ENCODE measurements around the gene MACROD1.

Gene MACROD1

DNA sequence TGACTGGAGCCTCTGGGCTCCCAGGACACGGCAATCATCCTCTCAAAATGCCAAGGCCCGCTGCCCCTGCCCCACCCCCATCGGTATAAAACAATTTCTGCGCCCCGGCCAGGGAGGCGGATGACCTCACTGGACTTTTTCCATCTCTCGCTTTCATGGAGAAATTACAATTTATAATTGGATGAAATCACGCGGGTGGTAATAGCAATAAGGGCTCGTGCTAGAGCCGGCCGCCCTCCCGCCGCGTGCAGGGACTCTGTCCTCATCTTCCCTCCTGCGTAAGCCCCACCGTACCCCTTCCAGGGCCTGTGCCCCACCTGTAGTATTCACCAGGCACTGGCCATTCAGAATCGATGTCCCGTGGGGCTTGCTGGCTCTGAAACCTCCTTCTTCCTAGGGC is 64.5 kb downstream of the MACROD1 start:
- DNase-seq (ENCODE audit: low spot score) = no peak
- TF ChIP-seq, protein P1, sequence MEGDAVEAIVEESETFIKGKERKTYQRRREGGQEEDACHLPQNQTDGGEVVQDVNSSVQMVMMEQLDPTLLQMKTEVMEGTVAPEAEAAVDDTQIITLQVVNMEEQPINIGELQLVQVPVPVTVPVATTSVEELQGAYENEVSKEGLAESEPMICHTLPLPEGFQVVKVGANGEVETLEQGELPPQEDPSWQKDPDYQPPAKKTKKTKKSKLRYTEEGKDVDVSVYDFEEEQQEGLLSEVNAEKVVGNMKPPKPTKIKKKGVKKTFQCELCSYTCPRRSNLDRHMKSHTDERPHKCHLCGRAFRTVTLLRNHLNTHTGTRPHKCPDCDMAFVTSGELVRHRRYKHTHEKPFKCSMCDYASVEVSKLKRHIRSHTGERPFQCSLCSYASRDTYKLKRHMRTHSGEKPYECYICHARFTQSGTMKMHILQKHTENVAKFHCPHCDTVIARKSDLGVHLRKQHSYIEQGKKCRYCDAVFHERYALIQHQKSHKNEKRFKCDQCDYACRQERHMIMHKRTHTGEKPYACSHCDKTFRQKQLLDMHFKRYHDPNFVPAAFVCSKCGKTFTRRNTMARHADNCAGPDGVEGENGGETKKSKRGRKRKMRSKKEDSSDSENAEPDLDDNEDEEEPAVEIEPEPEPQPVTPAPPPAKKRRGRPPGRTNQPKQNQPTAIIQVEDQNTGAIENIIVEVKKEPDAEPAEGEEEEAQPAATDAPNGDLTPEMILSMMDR (IDR thresholded peaks at IDR 0.05; ENCODE audit: extremely low read depth, insufficient read depth, missing control alignments) = no peak
- in situ Hi-C loops (cut with MboI; ENCODE audit: low pct_unique_long_range_greater_than_20kb, low sequenced_read_pairs, unreplicated experiment) = no loop called here

DNA sequence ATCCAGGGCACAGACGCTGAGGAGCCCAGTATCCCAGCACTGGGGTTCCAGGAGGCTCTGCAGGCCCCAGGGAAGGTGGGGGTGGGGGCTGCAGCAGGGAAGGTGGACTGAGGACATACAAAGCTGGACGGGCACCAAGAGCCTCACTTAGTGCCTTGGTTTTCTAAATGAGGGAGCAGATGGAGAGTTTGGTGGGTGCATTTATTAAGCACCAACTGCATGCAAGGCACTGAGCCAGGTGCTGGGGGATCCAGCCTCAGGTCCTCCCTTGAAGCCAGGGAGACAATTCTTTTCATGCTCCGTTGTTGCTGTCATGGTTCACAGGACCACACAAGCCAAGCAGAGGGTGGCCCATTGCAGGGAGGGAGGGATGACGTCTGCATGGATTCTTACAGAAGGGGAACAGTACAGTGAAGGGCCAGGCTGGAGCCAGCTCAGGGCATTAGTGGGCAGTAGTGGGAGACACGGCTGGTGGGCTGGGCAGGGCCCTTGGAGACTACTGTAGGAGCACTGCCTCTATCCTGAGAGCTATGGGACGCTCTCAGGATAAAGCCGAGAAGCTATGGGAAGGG is 65.0 kb downstream of the MACROD1 start:
- no peak for DNase-seq (ENCODE audit: low spot score)
- TF ChIP-seq, protein P1 (IDR thresholded peaks at IDR 0.05; ENCODE audit: extremely low read depth, insufficient read depth, missing control alignments) = no peak
- in situ Hi-C loops (cut with MboI; ENCODE audit: low pct_unique_long_range_greater_than_20kb, low sequenced_read_pairs, unreplicated experiment) = no loop called here

DNA sequence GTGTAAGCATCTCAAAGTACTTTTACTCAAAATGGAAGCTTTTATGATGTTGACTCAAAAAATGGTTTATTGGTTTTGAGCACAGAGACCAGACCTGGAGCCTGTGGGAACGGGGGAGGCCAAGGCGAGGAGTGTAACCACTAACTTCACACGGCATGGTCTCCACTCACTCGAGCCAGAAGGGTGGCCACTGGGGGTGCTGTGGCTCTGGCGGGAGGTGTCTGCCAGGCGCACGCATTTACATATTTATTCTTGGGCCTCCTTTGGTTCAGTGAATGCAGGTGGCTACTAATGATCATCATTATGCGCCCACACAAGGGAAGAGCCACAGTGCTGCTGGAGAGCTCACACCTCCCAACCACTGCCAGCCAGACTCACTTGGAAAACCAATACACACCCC is 65.6 kb downstream of the MACROD1 start:
- TF ChIP-seq, protein P1 (IDR thresholded peaks at IDR 0.05; ENCODE audit: extremely low read depth, insufficient read depth, missing control alignments) = peak; percentile 57
- DNase-seq (ENCODE audit: low spot score) = peak; percentile 82
- in situ Hi-C loops (cut with MboI; ENCODE audit: low pct_unique_long_range_greater_than_20kb, low sequenced_read_pairs, unreplicated experiment) = no loop called here

DNA sequence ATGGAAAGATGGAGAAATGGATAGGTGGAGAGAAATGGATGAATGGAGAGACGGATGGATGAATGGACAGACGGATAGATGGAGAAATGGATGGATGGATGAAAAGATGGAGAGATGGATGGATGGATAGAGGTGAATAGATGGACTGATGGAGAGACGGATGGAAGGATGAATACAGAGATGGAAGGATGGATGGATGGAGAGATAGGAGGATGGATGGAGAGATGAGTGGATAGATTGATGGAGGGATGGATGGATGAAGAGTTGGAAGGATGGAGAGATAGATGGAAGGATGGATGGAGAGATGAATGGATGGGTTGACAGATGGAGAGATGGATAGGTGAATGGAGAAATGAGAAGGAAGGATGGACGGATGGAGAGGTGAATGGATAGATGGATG is 66.5 kb downstream of the MACROD1 start:
- in situ Hi-C loops (cut with MboI; ENCODE audit: low pct_unique_long_range_greater_than_20kb, low sequenced_read_pairs, unreplicated experiment) = no loop called here
- DNase-seq (ENCODE audit: low spot score) = no peak
- TF ChIP-seq, protein P1 (IDR thresholded peaks at IDR 0.05; ENCODE audit: extremely low read depth, insufficient read depth, missing control alignments) = no peak

DNA sequence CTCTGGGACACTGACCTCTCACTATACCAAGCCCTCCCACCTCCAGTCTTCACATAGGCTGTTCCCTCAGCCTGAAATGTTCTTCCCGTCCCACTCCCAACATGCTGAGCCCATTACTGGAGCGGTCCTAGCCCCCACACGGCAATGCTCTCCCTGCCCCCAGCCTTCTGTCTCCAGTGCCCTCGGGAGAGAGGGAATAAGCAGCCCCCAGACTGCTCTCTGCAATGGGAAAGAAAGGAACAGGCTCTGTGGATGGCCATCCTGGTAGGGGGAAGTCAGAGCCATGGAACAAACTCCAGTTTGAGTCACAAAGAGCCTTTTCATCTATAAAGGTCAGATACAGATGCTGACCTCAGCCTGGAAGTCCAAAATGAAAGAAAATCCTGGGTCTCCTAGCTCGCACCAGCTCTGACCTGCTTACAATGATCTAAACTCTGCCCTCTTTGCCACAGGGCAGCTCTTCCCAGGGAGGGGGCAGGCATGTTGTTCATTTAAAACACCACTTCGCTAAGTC is 67.5 kb downstream of the MACROD1 start:
- TF ChIP-seq, protein P1 (IDR thresholded peaks at IDR 0.05; ENCODE audit: extremely low read depth, insufficient read depth, missing control alignments) = no peak
- in situ Hi-C loops (cut with MboI; ENCODE audit: low pct_unique_long_range_greater_than_20kb, low sequenced_read_pairs, unreplicated experiment) = no loop called here
- no peak for DNase-seq (ENCODE audit: low spot score)

DNA sequence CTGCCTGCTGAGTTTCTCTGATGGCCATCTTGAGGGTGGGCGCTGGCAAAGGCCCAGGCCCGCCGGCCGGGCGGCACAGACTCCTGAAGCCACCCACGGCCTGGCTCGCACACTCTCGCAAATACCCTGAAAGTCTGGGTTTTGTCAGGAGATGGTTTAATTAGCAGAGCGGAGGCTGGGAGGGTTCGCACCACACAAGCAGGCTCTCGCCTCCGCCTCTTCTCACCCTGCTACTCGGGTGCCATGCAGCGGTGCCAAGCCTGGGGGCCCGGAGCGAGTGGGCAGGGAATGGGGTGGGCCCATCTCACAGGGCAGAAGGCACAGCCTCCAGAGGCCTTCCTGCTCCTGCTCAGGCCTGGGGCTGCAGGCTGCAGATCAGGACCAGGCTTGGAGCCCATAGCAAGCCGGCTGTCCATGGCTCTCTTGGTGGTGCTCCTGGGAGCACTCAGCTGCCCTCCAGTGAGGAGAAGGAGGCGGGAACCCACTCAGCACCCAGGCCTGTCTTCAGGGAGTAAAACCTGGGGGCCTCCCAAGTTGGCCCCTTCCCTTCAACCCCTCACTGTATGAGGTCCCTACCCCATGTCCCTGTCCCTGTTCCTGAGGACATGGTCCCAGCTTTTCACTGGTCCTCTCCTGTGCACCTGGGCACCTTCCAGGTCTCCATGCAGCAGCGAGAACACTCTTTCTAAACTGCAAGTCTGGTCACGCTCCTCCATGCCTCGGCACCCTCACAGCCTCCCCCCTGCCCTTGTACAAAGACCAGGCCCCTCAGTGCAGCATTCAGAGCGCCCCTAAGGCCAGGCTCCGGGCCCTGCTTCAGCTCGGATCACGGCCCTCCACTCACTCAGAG is 68.2 kb downstream of the MACROD1 start:
- TF ChIP-seq, protein P1 (IDR thresholded peaks at IDR 0.05; ENCODE audit: extremely low read depth, insufficient read depth, missing control alignments) = no peak
- no peak for DNase-seq (ENCODE audit: low spot score)
- in situ Hi-C loops (cut with MboI; ENCODE audit: low pct_unique_long_range_greater_than_20kb, low sequenced_read_pairs, unreplicated experiment) = no loop called here
